ENCODE data around the gene ME3.
"Not testable (repeated sequence)": the region's sequence is repeated elsewhere in the genome, so short reads cannot be mapped to it uniquely, and the experiment has no call there.

The ME3 gene

GRCh38 chr11:86565801-86566312 lies 106.6 kb downstream of the ME3 start:
- Histone ChIP-seq H3K27me3 (ENCODE audit: control insufficient read depth, insufficient read depth, low read length) (no peaks in the 10 kb centered on the region), H3K9me3 (ENCODE audit: control insufficient read depth, low read depth, low read length) (no peaks in the 10 kb centered on the region), H3K36me3 (ENCODE audit: control insufficient read depth, low read depth, low read length) (no peaks in the 10 kb centered on the region), H3K9ac (ENCODE audit: low read length) (no peak overlapping the region), H3K4me3 (ENCODE audit: low read length) (no peak overlapping the region), H3K4me1 (ENCODE audit: control insufficient read depth, low read depth, low read length) (no peaks in the 10 kb centered on the region), H3K27ac (ENCODE audit: low read length) (no peak overlapping the region)

- no peak overlapping the region for H3K4me3 ChIP-seq (ENCODE audit: low read length)
- H3K9ac ChIP-seq (ENCODE audit: low read length): no peak overlapping the region
- no peak overlapping the region for H3K27ac ChIP-seq (ENCODE audit: low read length)
- no peaks in the 10 kb centered on the region for H3K9me3 ChIP-seq (ENCODE audit: control insufficient read depth, low read depth, low read length)
- no peaks in the 10 kb centered on the region for H3K36me3 ChIP-seq (ENCODE audit: control insufficient read depth, low read depth, low read length)
- H3K4me1 ChIP-seq (ENCODE audit: control insufficient read depth, low read depth, low read length): no peaks in the 10 kb centered on the region
- H3K27me3 ChIP-seq (ENCODE audit: control insufficient read depth, insufficient read depth, low read length): no peaks in the 10 kb centered on the region
These were observed 107.0 kb downstream of the ME3 start for GRCh38 chr11:86565388-86565787.

- H3K36me3 ChIP-seq (ENCODE audit: control insufficient read depth, low read depth, low read length); H3K27ac ChIP-seq (ENCODE audit: low read length); H3K4me1 ChIP-seq (ENCODE audit: control insufficient read depth, low read depth, low read length); H3K9ac ChIP-seq (ENCODE audit: low read length); H3K4me3 ChIP-seq (ENCODE audit: low read length); H3K27me3 ChIP-seq (ENCODE audit: control insufficient read depth, insufficient read depth, low read length); H3K9me3 ChIP-seq (ENCODE audit: control insufficient read depth, low read depth, low read length): not testable (repeated sequence)
These were observed 109.6 kb downstream of the ME3 start for GRCh38 chr11:86562842-86563241.

- Histone ChIP-seq H3K4me1 (ENCODE audit: control insufficient read depth, low read depth, low read length) (no peaks in the 10 kb centered on the region), H3K4me3 (ENCODE audit: low read length) (no peak overlapping the region), H3K27ac (ENCODE audit: low read length) (no peak overlapping the region)
These were observed 113.0 kb downstream of the ME3 start for GRCh38 chr11:86559311-86559945.

GRCh38 chr11:86558841-86559240 lies 113.6 kb downstream of the ME3 start:
- Histone ChIP-seq H3K27ac (ENCODE audit: low read length) (no peak overlapping the region), H3K4me3 (ENCODE audit: low read length) (no peak overlapping the region), H3K9ac (ENCODE audit: low read length) (no peak overlapping the region), H3K4me1 (ENCODE audit: control insufficient read depth, low read depth, low read length) (no peaks in the 10 kb centered on the region), H3K27me3 (ENCODE audit: control insufficient read depth, insufficient read depth, low read length) (no peaks in the 10 kb centered on the region), H3K9me3 (ENCODE audit: control insufficient read depth, low read depth, low read length) (no peaks in the 10 kb centered on the region), H3K36me3 (ENCODE audit: control insufficient read depth, low read depth, low read length) (no peaks in the 10 kb centered on the region)

More at GRCh38 chr11:86559311-86559945, 113.0 kb downstream of the ME3 start:
- Histone ChIP-seq H3K27me3 (ENCODE audit: control insufficient read depth, insufficient read depth, low read length) (no peaks in the 10 kb centered on the region), H3K9ac (ENCODE audit: low read length) (no peak overlapping the region), H3K36me3 (ENCODE audit: control insufficient read depth, low read depth, low read length) (no peaks in the 10 kb centered on the region), H3K9me3 (ENCODE audit: control insufficient read depth, low read depth, low read length) (no peaks in the 10 kb centered on the region)

- H3K27ac ChIP-seq (ENCODE audit: low read length): no peak overlapping the region
- H3K9me3 ChIP-seq (ENCODE audit: control insufficient read depth, low read depth, low read length): no peaks in the 10 kb centered on the region
- no peaks in the 10 kb centered on the region for H3K4me1 ChIP-seq (ENCODE audit: control insufficient read depth, low read depth, low read length)
- H3K27me3 ChIP-seq (ENCODE audit: control insufficient read depth, insufficient read depth, low read length): no peaks in the 10 kb centered on the region
- no peak overlapping the region for H3K9ac ChIP-seq (ENCODE audit: low read length)
- no peaks in the 10 kb centered on the region for H3K36me3 ChIP-seq (ENCODE audit: control insufficient read depth, low read depth, low read length)
- H3K4me3 ChIP-seq (ENCODE audit: low read length): no peak overlapping the region
These were observed 114.2 kb downstream of the ME3 start for GRCh38 chr11:86558207-86558606.

- H3K4me1 ChIP-seq (ENCODE audit: control insufficient read depth, low read depth, low read length): no peaks in the 10 kb centered on the region
These were observed 116.5 kb downstream of the ME3 start for GRCh38 chr11:86555866-86556265.

GRCh38 chr11:86555401-86555800 lies 117.0 kb downstream of the ME3 start:
- no peaks in the 10 kb centered on the region for H3K9me3 ChIP-seq (ENCODE audit: control insufficient read depth, low read depth, low read length)
- no peaks in the 10 kb centered on the region for H3K36me3 ChIP-seq (ENCODE audit: control insufficient read depth, low read depth, low read length)
- no peak overlapping the region for H3K4me3 ChIP-seq (ENCODE audit: low read length)
- H3K27ac ChIP-seq (ENCODE audit: low read length): no peak overlapping the region
- no peak overlapping the region for H3K9ac ChIP-seq (ENCODE audit: low read length)
- no peaks in the 10 kb centered on the region for H3K27me3 ChIP-seq (ENCODE audit: control insufficient read depth, insufficient read depth, low read length)
- no peaks in the 10 kb centered on the region for H3K4me1 ChIP-seq (ENCODE audit: control insufficient read depth, low read depth, low read length)

More at GRCh38 chr11:86555866-86556265, 116.5 kb downstream of the ME3 start:
- H3K27ac ChIP-seq (ENCODE audit: low read length): no peak overlapping the region
- H3K27me3 ChIP-seq (ENCODE audit: control insufficient read depth, insufficient read depth, low read length): no peaks in the 10 kb centered on the region
- H3K9me3 ChIP-seq (ENCODE audit: control insufficient read depth, low read depth, low read length): no peaks in the 10 kb centered on the region
- H3K4me3 ChIP-seq (ENCODE audit: low read length): no peak overlapping the region
- H3K9ac ChIP-seq (ENCODE audit: low read length): no peak overlapping the region
- H3K36me3 ChIP-seq (ENCODE audit: control insufficient read depth, low read depth, low read length): no peaks in the 10 kb centered on the region

- H3K9ac ChIP-seq (ENCODE audit: low read length): no peak overlapping the region
- H3K4me1 ChIP-seq (ENCODE audit: control insufficient read depth, low read depth, low read length): no peaks in the 10 kb centered on the region
- no peaks in the 10 kb centered on the region for H3K36me3 ChIP-seq (ENCODE audit: control insufficient read depth, low read depth, low read length)
- no peaks in the 10 kb centered on the region for H3K9me3 ChIP-seq (ENCODE audit: control insufficient read depth, low read depth, low read length)
- no peaks in the 10 kb centered on the region for H3K27me3 ChIP-seq (ENCODE audit: control insufficient read depth, insufficient read depth, low read length)
- no peak overlapping the region for H3K27ac ChIP-seq (ENCODE audit: low read length)
- no peak overlapping the region for H3K4me3 ChIP-seq (ENCODE audit: low read length)
These were observed 119.2 kb downstream of the ME3 start for GRCh38 chr11:86553265-86553664.

- no peak overlapping the region for H3K27ac ChIP-seq (ENCODE audit: low read length)
- H3K4me1 ChIP-seq (ENCODE audit: control insufficient read depth, low read depth, low read length): peaks cover 3% of the 10 kb centered on the region
- H3K9ac ChIP-seq (ENCODE audit: low read length): no peak overlapping the region
- H3K4me3 ChIP-seq (ENCODE audit: low read length): no peak overlapping the region
- no peaks in the 10 kb centered on the region for H3K9me3 ChIP-seq (ENCODE audit: control insufficient read depth, low read depth, low read length)
- no peaks in the 10 kb centered on the region for H3K36me3 ChIP-seq (ENCODE audit: control insufficient read depth, low read depth, low read length)
- no peaks in the 10 kb centered on the region for H3K27me3 ChIP-seq (ENCODE audit: control insufficient read depth, insufficient read depth, low read length)
These were observed 120.9 kb downstream of the ME3 start for GRCh38 chr11:86551288-86552092.

- H3K27ac ChIP-seq (ENCODE audit: low read length): no peak overlapping the region
- no peaks in the 10 kb centered on the region for H3K27me3 ChIP-seq (ENCODE audit: control insufficient read depth, insufficient read depth, low read length)
- no peaks in the 10 kb centered on the region for H3K36me3 ChIP-seq (ENCODE audit: control insufficient read depth, low read depth, low read length)
- peaks cover 3% of the 10 kb centered on the region for H3K4me1 ChIP-seq (ENCODE audit: control insufficient read depth, low read depth, low read length)
- H3K4me3 ChIP-seq (ENCODE audit: low read length): no peak overlapping the region
- H3K9ac ChIP-seq (ENCODE audit: low read length): no peak overlapping the region
- no peaks in the 10 kb centered on the region for H3K9me3 ChIP-seq (ENCODE audit: control insufficient read depth, low read depth, low read length)
These were observed 121.7 kb downstream of the ME3 start for GRCh38 chr11:86550757-86551156.

Measured in iPS-18a (cell line).